ENCODE measurements around the gene SH3BP1.
"Not testable (repeated sequence)": the region's sequence is repeated elsewhere in the genome, so short reads cannot be mapped to it uniquely, and the experiment has no call there.

The SH3BP1 gene, protein sequence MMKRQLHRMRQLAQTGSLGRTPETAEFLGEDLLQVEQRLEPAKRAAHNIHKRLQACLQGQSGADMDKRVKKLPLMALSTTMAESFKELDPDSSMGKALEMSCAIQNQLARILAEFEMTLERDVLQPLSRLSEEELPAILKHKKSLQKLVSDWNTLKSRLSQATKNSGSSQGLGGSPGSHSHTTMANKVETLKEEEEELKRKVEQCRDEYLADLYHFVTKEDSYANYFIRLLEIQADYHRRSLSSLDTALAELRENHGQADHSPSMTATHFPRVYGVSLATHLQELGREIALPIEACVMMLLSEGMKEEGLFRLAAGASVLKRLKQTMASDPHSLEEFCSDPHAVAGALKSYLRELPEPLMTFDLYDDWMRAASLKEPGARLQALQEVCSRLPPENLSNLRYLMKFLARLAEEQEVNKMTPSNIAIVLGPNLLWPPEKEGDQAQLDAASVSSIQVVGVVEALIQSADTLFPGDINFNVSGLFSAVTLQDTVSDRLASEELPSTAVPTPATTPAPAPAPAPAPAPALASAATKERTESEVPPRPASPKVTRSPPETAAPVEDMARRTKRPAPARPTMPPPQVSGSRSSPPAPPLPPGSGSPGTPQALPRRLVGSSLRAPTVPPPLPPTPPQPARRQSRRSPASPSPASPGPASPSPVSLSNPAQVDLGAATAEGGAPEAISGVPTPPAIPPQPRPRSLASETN

DNA sequence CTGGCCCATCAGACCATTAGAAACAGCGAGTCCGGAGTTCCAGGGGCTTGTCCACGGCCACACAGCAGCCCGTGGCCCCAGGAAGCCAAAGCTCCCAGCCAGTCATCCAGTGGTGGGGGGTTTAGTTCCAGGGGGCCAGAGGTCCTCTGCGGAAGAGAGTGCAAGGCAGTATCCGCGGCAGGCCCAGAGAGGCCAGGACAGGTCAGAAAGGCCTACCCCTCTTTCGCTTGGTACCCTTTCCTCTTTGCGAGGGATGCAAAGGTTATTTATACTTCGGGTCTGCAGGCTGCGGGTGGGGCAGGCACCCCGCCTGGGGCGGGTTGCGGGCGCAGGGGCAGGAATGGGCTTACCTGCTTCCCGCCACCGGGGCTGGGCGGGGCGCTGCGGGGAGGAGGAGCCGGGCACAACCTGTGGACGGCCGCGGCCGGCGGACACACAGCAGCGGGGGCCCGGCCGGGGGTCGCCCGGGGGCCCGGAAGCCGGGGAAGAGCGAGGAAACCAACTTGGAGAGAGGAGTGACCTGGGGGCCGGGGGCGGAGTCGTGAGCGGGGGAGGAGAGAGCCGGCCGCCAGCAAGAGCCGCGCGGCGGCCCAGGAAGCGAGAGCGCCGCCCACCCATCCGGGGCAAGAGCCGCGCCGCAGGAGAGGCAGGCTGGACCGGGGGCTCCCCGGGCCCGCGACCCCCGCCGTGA lies at the start of gene SH3BP1:
Gene SH3BP1 (plus strand): TSS at position 600 of the 691 bp plus-strand sequence. CDS start 119 bp downstream, outside the sequence.
- DNase-seq (ENCODE audit: low spot score), result no peak

DNA sequence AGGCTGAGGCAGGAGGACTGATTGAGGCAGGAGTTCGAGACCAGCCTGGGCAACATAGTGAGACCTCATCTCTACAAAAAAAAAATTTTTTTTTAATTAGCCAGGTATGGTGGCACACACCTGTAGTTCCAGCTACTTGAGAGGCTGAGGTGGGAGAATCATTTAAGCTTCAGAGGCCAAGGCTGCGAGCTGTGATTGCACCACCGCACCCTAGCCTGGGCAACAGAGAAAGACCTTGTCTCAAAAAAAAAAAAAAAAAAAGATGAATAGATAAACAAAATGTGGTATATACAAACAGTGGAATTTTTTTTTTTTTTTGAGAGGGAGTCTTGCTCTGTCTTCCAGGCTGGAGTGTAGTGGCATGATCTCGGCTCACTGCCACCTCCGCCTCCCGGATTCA lies 48.4 kb upstream of the SH3BP1 start:
- DNase-seq (ENCODE audit: low spot score), result not testable (repeated sequence)

DNA sequence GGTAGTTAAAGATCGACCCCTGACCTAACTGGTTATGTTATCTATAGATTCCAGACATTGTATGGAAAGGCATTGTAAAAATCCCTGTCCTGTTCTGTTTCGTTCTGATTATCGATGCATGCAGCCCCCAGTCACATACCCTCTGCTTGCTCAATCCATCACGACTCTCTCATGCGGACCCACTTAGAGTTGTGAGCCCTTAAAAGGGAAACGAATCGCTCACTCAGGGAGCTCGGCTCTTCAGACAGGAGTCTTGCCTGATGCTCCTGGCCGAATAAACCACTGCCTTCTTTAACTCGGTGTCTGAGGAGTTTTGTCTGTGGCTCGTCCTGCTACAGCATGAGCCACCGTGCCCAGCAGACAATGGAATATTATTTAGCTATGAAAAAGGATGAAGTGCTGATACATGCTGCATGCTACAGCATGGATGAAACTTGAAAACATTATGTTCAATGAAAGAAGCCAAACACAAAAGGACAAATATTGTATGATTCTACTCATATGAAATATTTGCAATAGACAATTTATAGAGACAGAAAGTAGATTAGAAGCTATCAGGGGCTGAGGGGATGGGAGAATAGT lies 47.6 kb upstream of the SH3BP1 start:
- no peak for DNase-seq (ENCODE audit: low spot score)

DNA sequence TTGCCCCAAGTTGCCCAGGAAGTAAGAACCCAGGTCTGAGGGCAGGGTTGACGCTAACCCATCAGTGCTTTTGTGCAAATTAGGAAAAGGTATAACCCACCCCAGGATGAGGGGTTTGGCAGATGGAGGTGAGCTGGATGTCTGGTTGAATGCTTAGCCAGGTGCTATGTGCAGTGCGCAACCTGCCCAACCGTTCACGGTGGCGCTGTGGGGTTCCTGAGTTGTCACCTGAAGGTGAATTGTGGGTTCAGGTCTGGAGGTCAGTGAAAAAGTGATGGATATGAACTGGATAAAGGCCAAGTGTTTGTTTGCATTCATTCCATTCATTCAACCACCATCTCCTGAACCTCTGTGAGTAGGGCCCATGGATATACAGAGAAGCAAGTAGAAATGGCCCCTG lies 45.2 kb upstream of the SH3BP1 start:
- DNase-seq (ENCODE audit: low spot score), result no peak

DNA sequence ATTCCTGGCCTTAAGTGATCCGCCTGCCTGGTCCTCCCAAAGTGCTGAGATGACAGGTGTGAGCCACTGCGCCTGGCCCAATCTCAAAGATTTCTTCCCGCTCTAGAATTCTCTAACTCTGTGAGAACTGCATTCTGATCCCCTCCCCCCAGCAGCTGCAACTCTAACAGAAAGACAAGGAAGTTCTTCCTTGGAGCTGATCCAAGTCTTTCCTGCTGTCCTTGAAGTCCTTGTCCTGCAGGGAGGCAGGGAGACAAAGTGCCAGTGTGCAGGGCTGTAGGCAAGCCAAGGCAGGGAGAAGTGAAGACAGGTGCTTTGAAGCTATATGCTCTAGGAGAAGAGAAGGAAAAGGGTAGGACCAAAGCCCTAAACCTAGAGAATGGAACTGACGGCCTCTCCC lies 40.3 kb upstream of the SH3BP1 start:
- no peak for DNase-seq (ENCODE audit: low spot score)

DNA sequence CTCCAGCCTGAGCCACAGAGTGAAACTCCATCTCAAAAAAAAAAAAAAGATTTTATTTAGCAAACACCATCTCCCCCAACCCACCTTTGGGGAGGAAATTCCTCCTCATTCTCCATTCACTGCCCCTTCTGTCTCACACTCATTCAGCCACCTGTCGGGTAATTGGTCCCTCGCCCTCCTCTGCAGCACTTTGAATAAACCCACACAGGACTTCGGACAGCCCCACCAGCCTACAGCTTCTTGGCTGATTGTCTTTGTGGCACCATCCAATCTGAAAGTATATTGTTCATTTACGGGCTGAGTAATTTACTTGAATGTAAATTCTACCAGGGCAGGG lies 38.3 kb upstream of the SH3BP1 start:
- no peak for DNase-seq (ENCODE audit: low spot score)

DNA sequence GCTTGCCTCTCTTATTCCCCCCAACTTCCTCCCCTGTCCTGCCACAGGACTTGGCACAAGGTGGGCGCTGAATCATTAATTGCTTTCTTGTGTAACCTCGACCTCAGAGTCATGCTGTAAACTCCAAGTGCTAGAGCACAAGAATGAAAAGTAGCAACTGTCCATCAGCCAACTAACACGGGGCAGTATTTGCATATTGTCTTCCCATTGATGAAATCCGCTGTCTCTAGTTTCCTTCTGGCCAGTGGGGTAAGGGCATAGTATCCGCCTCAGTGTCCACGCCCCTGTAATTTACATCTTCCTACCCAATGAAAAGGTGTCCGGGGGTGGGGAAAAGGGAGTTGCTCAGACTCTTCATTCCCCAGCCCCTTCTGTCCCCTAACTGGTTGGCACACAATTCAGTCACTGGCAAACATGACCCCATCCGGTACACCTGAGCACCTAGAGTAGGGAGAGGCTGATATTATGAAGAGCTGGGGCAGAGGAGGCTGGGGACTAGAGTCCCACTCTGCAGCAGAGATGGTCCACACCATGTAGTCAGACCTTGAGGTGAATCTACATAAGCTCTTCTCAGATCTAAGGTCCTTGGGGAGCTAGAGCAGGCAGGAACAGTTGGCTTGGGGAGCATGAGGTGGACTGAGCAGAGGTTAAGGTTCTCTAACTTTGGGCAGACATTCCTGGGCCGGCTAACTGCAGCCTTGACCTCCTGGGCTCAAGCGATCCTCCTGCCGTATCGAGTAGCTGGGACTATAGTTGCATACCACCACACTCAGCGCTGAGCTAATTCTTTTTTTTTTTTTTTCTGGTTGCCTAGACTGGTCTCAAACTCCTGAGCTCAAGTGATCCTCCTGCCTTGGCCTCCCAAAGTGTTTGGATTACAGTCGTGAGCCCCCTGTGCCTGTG lies 37.7 kb upstream of the SH3BP1 start:
- DNase-seq (ENCODE audit: low spot score), result no peak

DNA sequence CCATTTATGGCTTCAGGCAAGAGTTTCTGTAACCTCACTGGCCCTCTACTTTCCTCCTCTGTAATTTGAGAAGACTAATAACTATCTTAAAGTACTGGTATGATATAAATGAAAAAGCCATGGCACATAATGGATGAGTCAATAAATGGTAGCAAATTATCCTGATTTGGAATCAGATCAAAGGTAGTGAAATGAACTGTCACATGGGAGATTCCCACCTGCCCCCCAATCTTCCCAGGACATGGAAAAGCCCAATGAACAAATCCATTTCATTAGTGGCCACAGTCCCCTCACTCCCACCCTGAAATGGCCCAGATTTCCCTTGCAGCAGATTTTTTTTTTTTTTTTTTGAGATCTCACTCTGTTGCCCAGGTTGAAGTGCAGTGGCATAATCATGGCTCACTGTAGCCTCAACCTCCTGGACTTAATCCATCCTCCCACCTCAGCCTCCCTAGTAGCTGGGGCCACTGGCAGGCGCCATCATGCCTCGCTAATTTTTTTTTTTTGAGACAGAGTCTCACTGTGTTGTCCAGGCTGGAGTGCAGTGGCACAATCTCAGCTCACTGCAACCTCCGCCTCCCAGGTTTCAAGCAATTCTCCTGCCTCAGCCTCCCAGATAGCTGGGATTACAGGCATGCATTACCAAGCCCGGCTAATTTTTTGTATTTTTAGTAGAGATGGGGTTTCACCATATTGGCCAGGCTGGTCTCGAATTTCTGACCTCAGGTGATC lies 36.8 kb upstream of the SH3BP1 start:
- not testable (repeated sequence) for DNase-seq (ENCODE audit: low spot score)

DNA sequence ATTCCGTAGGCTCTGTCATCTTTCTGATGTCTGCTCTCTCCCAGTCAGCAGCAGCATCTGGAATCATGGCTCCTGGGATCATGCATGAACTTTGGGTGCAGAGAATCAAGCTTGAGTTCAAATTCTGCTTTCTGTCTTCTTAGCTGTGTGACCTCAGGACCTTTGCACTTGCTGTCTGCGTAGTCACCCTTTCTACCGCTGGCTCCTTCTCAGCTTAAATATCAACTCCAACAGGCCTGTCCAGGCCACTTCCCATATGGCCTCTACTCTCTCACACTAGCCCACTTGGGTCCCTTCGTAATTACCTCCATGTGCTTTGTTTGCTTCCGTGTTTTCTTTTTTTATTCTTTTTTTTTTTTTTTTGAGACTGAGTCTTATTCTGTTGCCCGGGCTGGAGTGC lies 35.4 kb upstream of the SH3BP1 start:
- DNase-seq (ENCODE audit: low spot score), result no peak

DNA sequence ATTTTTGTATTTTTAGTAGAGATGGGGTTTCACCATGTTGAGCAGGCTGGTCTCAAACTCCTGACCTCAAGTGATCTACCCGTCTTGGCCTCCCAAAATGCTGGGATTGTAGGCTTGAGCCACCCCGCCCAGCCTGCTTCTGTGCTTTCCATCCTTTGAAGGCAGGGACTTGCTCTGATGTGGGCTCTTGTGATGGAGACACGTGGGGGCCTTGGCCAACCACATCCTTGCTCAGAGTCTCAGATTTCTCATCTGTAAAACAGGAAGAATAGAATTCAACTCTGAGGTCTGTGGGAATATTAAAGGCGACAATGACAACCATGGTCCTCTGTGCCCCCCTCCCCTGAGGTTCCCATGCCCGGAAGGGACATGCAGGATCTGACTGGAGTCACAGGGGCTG lies 34.6 kb upstream of the SH3BP1 start:
- DNase-seq (ENCODE audit: low spot score), result no peak

DNA sequence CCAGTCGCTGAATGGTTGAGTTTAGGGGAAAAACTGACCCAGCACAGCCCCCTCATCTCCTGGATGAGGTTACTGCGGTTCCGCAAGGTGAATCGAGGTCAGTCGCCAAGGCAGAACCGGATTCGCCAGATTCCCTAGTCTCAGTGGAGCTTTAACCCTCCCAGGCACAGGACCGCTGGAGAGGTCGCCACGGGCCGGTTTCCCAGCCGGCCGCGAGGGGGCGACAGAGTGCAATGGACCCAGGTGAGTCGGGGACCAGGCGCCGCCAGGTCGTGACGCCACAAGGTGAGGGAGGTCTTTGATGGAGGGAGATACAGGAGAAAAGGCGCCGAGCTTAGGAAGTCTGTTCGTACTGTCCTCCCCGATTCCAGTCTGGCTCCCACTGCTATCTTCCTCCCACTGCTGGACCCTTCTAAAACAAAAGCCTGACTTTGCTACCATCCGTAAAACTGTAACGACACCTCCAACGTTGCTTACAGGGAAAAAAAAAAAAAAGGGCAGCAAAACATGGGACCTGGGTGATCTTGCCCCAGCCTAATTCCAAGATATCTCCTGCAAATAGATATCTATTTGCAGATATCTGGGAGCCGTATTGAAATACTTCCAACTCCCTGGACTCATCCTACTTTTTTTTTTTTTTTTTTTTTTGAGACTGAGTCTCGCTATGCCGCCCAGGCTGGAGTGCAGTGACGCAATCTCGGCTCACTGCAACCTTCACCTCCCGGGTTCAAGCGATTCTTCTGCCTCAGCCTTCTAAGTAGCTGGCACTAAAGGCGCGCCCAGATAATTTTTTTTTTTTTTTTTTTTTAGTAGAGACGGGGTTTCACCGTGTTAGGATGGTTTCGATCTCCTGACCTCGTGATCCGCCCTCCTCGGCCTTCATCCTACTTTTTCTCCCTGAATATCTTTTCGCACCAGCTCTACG lies 32.2 kb upstream of the SH3BP1 start:
- peak; percentile 84 for DNase-seq (ENCODE audit: low spot score)

DNA sequence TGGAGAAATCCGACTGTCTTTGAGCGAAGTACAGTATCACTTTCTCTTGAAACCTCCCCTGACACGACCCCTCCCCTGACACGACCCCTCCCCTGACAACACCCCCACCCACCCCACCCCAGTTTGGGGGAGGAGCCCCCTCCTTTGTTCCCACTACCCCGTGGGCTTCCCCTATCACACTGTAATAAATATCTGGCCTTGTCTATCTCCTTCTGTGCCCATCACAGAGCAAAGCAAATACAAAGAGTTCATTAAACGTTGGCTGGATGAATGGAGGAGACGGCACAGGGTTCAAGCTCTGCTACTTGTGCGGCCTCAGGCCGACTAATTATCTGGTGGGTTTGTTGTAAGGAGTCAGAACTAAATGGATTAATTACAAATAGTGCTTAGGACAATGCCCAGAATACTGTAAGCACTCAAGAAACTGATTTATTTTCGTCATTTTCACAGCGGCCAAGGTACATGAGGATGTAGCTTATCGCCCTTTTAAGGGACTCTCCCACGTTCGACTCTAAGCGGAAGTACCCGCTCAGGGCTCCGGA lies 31.5 kb upstream of the SH3BP1 start:
- no peak for DNase-seq (ENCODE audit: low spot score)

DNA sequence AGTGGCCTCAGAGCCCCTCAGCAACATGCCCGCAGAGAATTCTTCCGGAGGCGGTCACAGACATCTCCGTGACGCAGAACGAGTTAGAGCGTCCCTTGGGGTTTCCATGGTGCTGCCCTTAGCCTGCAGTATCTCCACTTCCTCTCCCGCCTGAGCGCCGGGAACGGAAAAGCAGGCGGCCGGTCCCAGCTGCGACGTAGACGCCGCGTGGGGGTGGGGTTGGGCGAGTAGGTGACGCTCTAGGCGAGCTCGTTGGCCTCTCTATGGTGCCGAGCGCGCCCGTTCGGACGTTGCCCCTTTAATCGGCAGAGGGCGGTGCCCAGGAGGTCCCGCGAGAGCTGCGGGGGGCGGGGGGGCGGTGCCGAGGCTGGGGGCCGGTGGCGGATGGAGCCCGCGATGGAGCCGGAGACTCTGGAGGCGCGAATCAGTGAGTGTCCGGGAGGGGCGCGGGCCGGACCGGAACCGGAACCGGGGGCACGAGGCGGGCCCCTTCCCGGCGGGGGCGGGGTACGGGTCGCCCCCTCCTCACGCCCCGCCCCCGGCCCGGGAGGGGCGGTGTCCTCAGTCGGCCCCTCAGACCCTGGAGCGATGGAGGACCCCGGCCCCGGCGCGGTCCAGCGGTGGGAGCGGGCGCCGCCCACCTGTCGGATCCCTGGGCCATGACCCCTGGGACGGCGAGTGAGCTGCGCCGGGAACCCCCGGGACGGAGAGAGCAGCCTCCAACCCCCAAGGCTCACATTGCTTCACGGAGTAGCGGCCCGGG lies 30.8 kb upstream of the SH3BP1 start, which contains the start of gene GGA1:
Gene GGA1 (plus strand): TSS at position 358 of the 763 bp plus-strand sequence. CDS start 27 bp downstream, at position 385.
- DNase-seq (ENCODE audit: low spot score), result peak; percentile 97

DNA sequence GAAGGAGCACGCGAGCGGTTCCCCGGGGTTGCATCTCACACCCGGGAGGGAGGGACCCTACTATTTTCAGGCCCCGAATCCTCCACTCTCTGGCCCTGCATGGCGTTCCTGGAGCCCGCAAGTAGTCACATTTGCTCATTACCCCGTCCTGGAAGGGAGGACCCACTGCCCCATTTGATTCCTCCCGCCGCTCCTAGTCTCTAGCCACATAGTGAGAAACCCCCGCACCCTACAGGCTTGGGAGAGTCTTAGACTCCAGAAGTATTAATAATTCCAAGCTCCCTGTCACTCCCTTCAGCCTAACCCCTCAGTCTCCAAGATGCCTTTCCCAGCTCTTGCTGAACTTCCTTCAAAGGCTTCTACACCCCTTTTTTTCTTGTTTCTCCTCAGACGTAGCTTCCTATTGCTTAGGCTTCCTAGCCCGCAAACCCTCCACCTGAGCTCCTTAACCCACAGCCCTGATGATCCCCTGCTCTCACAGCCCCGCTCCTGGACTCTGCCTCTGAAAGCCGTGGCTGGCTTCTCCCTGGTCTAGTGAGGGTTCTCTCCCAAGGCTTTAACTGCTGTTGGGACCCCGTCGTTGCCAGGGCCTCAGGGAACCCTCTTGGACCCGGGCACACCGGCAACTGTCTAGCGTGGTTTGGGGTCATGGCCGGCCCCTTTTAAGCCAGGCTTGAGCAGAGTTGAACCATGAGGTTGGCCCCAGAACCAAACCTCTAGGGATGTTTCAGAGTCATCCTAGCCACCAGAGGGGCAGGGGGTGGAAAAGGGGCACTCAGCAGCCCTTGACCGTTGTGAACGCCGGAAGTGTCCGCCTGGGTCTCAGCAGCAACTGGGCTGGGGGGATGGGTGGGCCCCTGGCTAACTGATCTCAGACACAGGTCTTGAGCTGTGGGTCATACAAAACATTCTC lies 30.0 kb upstream of the SH3BP1 start:
- DNase-seq (ENCODE audit: low spot score), result no peak

DNA sequence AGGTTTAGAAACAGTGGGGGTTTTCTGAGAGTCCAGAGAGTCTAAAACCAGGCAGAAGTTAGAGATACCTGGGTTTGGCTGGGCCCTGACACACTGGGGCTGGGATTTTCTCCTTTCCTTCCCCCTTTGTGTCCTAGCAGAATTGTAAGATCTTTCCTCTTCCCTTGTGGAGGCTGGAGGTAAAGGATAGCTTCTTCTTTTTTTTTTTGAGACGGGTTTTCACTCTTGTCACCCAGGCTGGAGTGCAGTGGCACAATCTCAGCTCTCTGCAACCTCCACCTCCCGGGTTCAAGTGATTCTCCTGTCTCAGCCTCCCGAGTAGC lies 29.4 kb upstream of the SH3BP1 start:
- not testable (repeated sequence) for DNase-seq (ENCODE audit: low spot score)

DNA sequence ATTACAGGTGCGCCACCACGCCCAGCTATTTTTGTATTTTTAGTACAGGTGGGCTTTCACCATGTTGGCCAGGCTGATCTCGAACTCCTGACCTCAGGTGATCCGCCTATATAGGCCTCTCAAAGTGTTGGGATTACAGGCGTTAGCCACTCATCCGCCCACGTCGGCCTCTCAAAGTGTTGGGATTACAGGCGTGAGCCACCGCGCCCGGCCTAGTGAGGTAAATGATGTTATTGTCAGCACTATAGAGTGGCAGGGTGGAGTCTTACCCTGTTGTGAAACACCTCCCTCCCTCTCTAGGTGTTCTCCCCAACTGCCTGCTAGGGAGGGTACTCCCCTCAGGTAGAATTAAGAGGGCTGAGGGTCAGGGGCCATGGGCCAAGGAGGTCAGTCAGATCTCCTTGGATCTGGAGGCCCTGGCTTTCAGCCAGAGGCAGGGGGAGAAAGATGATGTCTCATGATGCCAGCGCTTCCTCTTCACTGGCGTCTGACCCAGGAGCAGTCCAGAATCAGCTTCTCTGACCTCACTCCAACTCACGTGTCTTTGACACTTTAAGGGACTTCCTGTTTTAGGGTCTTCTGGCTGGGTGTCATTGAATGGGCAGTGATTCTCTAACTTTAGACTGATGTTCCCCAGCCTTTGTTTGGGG lies 28.9 kb upstream of the SH3BP1 start:
- no peak for DNase-seq (ENCODE audit: low spot score)

DNA sequence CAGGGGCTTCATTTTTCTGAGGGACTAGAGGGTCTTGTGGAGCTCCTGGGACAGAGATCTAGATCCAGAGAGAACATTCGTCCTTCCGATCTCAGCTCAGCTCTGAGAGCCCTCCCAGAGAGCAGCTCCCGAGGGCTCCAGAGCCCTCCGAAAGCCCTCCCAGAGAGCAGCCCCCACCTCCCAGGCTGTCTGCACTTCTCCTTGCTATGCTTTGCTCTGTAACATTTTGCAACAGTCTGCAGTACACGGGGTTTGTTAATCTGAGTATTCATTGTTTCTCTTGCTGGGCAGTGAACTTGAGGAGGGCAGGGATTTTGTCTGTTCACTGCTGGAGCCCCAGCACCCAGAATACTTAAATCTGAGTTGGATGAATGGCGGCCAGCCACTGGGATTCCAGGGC lies 28.3 kb upstream of the SH3BP1 start:
- no peak for DNase-seq (ENCODE audit: low spot score)
